ENCODE measurements around the gene TEX2.

Gene TEX2

GRCh38 chr17:64115043-64115698 is 147.9 kb downstream of the TEX2 start:
- DNase-seq (ENCODE audit: low read depth) = no peak

GRCh38 chr17:64113006-64113405 is 150.1 kb downstream of the TEX2 start:
- DNase-seq (ENCODE audit: low read depth) = no peak

GRCh38 chr17:64111831-64112230 is 151.2 kb downstream of the TEX2 start:
- DNase-seq (ENCODE audit: low read depth) = no peak

DNA sequence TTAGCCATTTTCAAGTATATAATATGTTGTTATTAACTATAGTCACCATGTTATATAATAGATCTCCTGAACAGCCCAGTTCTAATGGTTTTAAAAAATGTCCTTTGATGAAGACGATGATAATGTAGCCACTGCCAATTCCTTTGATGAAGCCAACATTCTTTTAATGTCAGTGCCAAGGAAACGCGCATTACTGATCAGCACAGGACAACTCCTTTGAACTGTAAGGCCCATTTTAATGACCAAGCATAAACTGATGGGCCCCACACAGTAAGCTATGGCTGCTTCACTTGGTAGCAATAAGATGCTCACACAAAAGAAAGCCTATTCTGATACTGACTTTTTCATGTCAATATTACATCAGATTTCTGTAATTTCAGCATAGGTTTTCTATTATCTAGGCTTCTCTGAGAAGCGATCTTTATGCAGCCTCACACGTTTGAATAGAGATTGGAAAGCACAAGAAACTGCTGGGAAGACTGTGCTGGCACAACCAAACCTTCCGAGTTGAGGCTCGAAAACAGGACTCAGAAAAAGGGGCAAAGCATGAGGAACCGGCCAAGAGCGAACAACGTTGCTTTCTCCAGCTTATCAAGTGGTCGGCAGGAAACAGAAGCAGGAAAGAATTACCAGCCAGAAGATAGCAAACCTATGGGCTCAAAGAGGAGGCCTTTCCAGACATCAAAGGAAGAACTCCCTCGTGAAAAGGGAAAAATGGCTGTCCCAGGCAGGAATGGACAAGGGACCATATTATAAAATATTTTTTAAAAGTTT is 152.5 kb downstream of the TEX2 start:
- no peak for DNase-seq (ENCODE audit: low read depth)

DNA sequence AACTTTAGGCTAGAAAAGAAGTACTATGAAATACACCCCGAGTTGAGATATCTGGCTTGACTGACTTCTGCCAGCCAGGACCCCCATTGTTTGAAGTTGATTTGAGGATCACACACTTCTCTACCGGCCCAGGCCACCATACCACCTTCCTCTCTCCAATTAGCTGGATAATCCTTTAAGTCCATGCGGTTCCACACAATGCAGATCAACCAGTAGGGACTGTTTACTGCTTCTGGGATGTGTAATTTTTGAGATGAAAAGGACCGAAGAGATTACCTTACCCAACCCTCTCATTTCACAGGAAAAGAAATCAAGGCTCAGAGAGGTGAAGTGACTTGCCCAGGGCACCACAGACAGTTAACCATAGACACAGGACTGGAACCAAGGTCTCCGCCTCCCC is 153.7 kb downstream of the TEX2 start:
- DNase-seq (ENCODE audit: low read depth) = no peak

GRCh38 chr17:64107500-64108236 is 155.4 kb downstream of the TEX2 start:
- no peak for DNase-seq (ENCODE audit: low read depth)

GRCh38 chr17:64106918-64107317 is 156.1 kb downstream of the TEX2 start:
- DNase-seq (ENCODE audit: low read depth) = no peak

GRCh38 chr17:64103391-64104364 is 159.4 kb downstream of the TEX2 start:
- DNase-seq (ENCODE audit: low read depth) = no peak

DNA sequence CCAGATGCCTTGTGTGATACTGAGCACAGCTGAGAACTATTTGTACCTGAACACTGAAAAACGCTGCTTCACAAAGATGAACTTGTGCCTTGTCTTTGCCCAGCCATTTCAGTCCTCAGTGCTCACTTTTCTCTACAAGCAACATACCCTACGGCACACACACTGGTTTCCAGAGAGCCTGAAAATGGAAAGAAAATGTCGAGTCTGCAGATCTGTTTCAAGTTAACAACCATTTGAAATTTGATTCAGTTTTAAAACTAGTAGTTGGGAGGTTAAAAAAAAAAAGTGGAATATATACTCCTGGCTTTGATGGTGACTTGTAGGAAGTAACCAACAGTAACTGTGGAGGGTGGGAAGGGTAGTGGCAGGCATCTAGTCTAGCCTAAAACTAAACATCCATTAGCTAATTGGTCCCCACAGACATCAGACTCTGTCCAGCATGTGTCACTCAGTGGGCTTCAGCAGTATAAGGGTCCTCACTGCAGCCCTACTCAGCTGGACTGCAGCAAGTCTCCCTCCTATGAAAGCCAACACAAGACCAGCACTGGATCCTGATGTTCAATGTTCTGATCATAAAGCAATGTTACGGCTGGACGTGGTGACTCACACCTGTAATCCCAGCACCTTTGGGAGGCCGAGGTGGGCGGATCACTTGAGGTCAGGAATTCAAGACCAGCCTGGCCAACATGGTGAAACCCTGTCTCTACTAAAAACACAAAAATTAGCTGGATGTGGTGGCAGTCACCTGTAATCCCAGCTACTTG is 160.3 kb downstream of the TEX2 start:
- no peak for DNase-seq (ENCODE audit: low read depth)

DNA sequence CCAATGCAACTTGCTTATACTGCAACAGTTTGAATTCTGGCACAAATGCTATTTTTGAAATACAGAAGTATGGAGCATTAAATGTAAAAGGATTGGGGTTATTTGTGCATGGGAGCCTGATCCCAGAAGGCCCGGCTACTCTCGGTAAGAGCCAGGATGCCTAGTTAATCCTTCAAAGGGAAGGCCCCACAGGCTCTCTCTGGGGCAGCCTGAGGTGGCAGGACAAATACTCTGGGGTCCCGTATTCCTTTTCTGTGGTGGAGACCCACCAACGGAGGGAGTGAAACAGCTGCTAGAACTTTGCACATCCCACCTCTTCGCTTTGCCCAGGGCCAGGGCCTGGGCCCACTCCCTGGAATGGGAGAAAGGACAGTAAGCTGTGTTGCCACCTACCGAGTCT is 163.5 kb downstream of the TEX2 start:
- DNase-seq (ENCODE audit: low read depth) = no peak
